Gastroesophageal sphincter (tissue), 4 donors: Measurements from ENCODE around the gene ARL6IP4. TPM values are rescaled to one million over a fixed set of nuclear protein-coding genes. Genes with fewer than 3 reads are reported as not detected.

Source experiments
- ATAC-seq: fragments of 150-250 bp; one replicate; pipeline ENCODE4 v1.9.1; 2016; ENCODE audit warnings: mild to moderate bottlenecking, moderate library complexity
- H3K27ac ChIP-seq, 4 donors: fragments of 200-600 bp; sonication (generic) in 3 of 4; 1 replicate in 3 of 4; 2 replicates in 1 of 4; pipeline ENCODE4 v1.5.1; 2016 to 2019
- H3K27me3 ChIP-seq: fragments of 200-600 bp; sonication (generic); one replicate; pipeline ENCODE4 v1.5.1; 2019
- H3K36me3 ChIP-seq, 2 donors: fragments of 200-600 bp; sonication (generic); one replicate each; pipeline ENCODE4 v1.5.1; 2019; ENCODE audit warnings: control low read depth in 1 of 2
- H3K4me1 ChIP-seq, 3 donors: fragments of 200-600 bp; sonication (generic); 1 replicate in 2 of 3; 2 replicates in 1 of 3; pipeline ENCODE4 v1.5.1; 2016 to 2019; ENCODE audit warnings: control low read depth in 2 of 3
- H3K4me3 ChIP-seq, 2 donors: fragments of 200-600 bp; sonication (generic); one replicate each; pipeline ENCODE4 v1.5.1; 2019; ENCODE audit warnings: mild to moderate bottlenecking in 1 of 2, moderate library complexity in 1 of 2
- H3K9me3 ChIP-seq, 3 donors: fragments of 200-600 bp; sonication (generic); one replicate each; pipeline ENCODE4 v1.5.1; 2017 to 2019; ENCODE audit warnings: control low read depth in 2 of 3
- CTCF ChIP-seq, 4 experiments: fragments of 200-600 bp in 2 of 4; fragments of 450-650 bp in 2 of 4; sonication (generic) in 1 of 4; IDR thresholded peaks; one replicate each; pipeline ENCODE4 v1.5.1; 2017 to 2019; ENCODE audit warnings: antibody characterized with exemption in 4 of 4, mild to moderate bottlenecking in 2 of 4, moderate library complexity in 2 of 4
- EP300 ChIP-seq: sonication (generic); formaldehyde crosslinking; IDR thresholded peaks from one replicate; pipeline ENCODE4 v1.6.1; 2017; ENCODE audit warnings: antibody characterized with exemption, mild to moderate bottlenecking
- POLR2A ChIP-seq, 2 donors: fragments of 450-650 bp; IDR thresholded peaks; one replicate each; pipeline ENCODE4 v1.6.1; 2017; ENCODE audit warnings: antibody characterized with exemption in 2 of 2, mild to moderate bottlenecking in 2 of 2, moderate library complexity in 1 of 2
- POLR2AphosphoS5 ChIP-seq: sonication (generic); formaldehyde crosslinking; IDR thresholded peaks from one replicate; pipeline ENCODE4 v1.6.1; 2017; ENCODE audit warnings: antibody characterized with exemption
- WGBS, 2 donors: methylation state at CpG; one replicate each; pipeline ENCODE4 v1.1.5; 2018; ENCODE audit warnings: low coverage in 1 of 2; 5-methylcytosine and 5-hydroxymethylcytosine counted together
- total RNA-seq, 4 donors: library from RNA; depleted of rRNA; stranded (reverse); fragments of >200 nt; gene quantifications; one replicate each; pipeline ENCODE4 v1.1.0, GENCODE V29; 2016

Gene ARL6IP4
- total RNA-seq, 4 donors from 2014 or later: 251 to 343 (median 302) TPM

- ATAC-seq: no peak
- no peak overlapping the region for H3K4me3 ChIP-seq
- TF ChIP-seq CTCF (IDR thresholded peaks at IDR 0.05) (no peak), POLR2A (IDR thresholded peaks at IDR 0.05) (no peak), EP300 (no peak), POLR2AphosphoS5 (no peak)
- peaks cover 0 to 49% (median 7%) of the 10 kb centered on the region in 3 donors for H3K4me1 ChIP-seq
- peak overlapping the region in 2 of 4 donors; percentile 27 to 44 for H3K27ac ChIP-seq
- 88% methylated on average over 2 of the region's 8 CpGs; no CpG with 5 or more reads in 1 of the 2 donors for WGBS, 2 donors
- H3K36me3 ChIP-seq: peaks cover 0 to 15% of the 10 kb centered on the region in 2 donors
- H3K27me3 ChIP-seq: no peaks in the 10 kb centered on the region
- H3K9me3 ChIP-seq: no peaks in the 10 kb centered on the region
Observed at GRCh38 chr12:122949405-122949804, 31.1 kb upstream of the ARL6IP4 start.

- Histone ChIP-seq H3K9me3 (no peaks in the 10 kb centered on the region), H3K36me3 (peaks cover 0 to 15% of the 10 kb centered on the region in 2 donors), H3K4me1 (peaks cover 0 to 43% (median 7%) of the 10 kb centered on the region in 3 donors), H3K27ac (peak overlapping the region in 3 of 4 donors; percentile 27 to 44 (median 43)), H3K27me3 (no peaks in the 10 kb centered on the region), H3K4me3 (no peak overlapping the region)
- WGBS, 2 donors: 33% methylated on average over 1 of the region's 27 CpGs; no CpG with 5 or more reads in 1 of the 2 donors
- no peak for ATAC-seq
- TF ChIP-seq POLR2A (IDR thresholded peaks at IDR 0.05): no peak
- no peak for TF ChIP-seq POLR2AphosphoS5
- TF ChIP-seq EP300: no peak
- TF ChIP-seq CTCF (IDR thresholded peaks at IDR 0.05): no peak
Observed at GRCh38 chr12:122949816-122950675, 30.4 kb upstream of the ARL6IP4 start.

- Histone ChIP-seq H3K4me1 (peaks cover 0 to 29% (median 7%) of the 10 kb centered on the region in 3 donors), H3K36me3 (peaks cover 0 to 15% of the 10 kb centered on the region in 2 donors), H3K27me3 (no peaks in the 10 kb centered on the region), H3K4me3 (no peak overlapping the region), H3K9me3 (no peaks in the 10 kb centered on the region), H3K27ac (peak overlapping the region in 1 of 4 donors; percentile 9)
- no peak for ATAC-seq
- WGBS, 2 donors: 71 to 81% methylated on average over 5 to 6 of the region's 9 CpGs
- TF ChIP-seq EP300 (no peak), POLR2AphosphoS5 (no peak)
Observed at GRCh38 chr12:122951406-122951805, 29.1 kb upstream of the ARL6IP4 start.

GRCh38 chr12:122951979-122952892 is 28.2 kb upstream of the ARL6IP4 start:
- ATAC-seq: peak; percentile 87
- no peaks in the 10 kb centered on the region for H3K9me3 ChIP-seq
- peaks cover 0 to 21% (median 5%) of the 10 kb centered on the region in 3 donors for H3K4me1 ChIP-seq
- H3K4me3 ChIP-seq: no peak overlapping the region
- no peaks in the 10 kb centered on the region for H3K27me3 ChIP-seq
- peak overlapping the region in 1 of 4 donors; percentile 9 for H3K27ac ChIP-seq
- peak in 3 of 4 experiments; percentile 82 to 94 (median 88) for TF ChIP-seq CTCF (IDR thresholded peaks at IDR 0.05)
- no peak for TF ChIP-seq POLR2A (IDR thresholded peaks at IDR 0.05)
- no peak for TF ChIP-seq POLR2AphosphoS5
- WGBS, 2 donors: 67 to 77% methylated on average over 4 to 7 of the region's 12 CpGs
- peaks cover 0 to 23% of the 10 kb centered on the region in 2 donors for H3K36me3 ChIP-seq

GRCh38 chr12:122955156-122955555 is 25.3 kb upstream of the ARL6IP4 start:
- TF ChIP-seq EP300 (no peak), POLR2AphosphoS5 (no peak), POLR2A (IDR thresholded peaks at IDR 0.05) (no peak), CTCF (IDR thresholded peaks at IDR 0.05) (no peak)
- 59 to 81% methylated on average over 4 to 6 of the region's 8 CpGs for WGBS, 2 donors
- H3K27me3 ChIP-seq: no peaks in the 10 kb centered on the region

More at GRCh38 chr12:122955156-122955555, 25.3 kb upstream of the ARL6IP4 start:
- peaks cover 0 to 30% of the 10 kb centered on the region in 2 donors for H3K36me3 ChIP-seq
- peaks cover 0 to 11% (median 0%) of the 10 kb centered on the region in 3 donors for H3K4me1 ChIP-seq
- H3K4me3 ChIP-seq: no peak overlapping the region
- no peaks in the 10 kb centered on the region for H3K9me3 ChIP-seq
- H3K27ac ChIP-seq: no peak overlapping the region
- ATAC-seq: no peak
